GM23248 (cell line): ENCODE measurements around the gene NAV2. TPM values are rescaled to one million over a fixed set of nuclear protein-coding genes. Genes with fewer than 3 reads are reported as not detected.

ENCODE experiments used
- DNase-seq: peaks from one replicate; pipeline ENCODE4 v3.0.0-alpha.2; 2015
- H2AFZ ChIP-seq: fragments of 200-600 bp; sonication (generic); 2 replicates; pipeline ENCODE4 v1.6.1; 2016; ENCODE audit warnings: antibody characterized with exemption
- H3F3A ChIP-seq: fragments of 200-600 bp; sonication (generic); 2 replicates; pipeline ENCODE4 v1.6.1; 2016; ENCODE audit warnings: mild to moderate bottlenecking, antibody characterized with exemption, mixed run types; ENCODE audit not compliant: insufficient read depth
- H3K27ac ChIP-seq: fragments of 200-600 bp; sonication (generic); 2 replicates; pipeline ENCODE4 v1.5.1; 2016; ENCODE audit warnings: mild to moderate bottlenecking
- H3K27me3 ChIP-seq: fragments of 200-600 bp; sonication (generic); replicated peaks from 2 replicates; pipeline ENCODE4 v1.6.1; 2016; ENCODE audit warnings: mild to moderate bottlenecking; ENCODE audit not compliant: insufficient read depth
- H3K36me3 ChIP-seq: fragments of 200-600 bp; sonication (generic); 2 replicates; pipeline ENCODE4 v1.6.1; 2016; ENCODE audit warnings: low read depth, mild to moderate bottlenecking
- H3K4me1 ChIP-seq: fragments of 200-600 bp; sonication (generic); 2 replicates; pipeline ENCODE4 v1.6.1; 2016; ENCODE audit warnings: mild to moderate bottlenecking; ENCODE audit not compliant: insufficient read depth
- H3K4me2 ChIP-seq: fragments of 200-600 bp; sonication (generic); one replicate; pipeline ENCODE4 v1.6.1; 2016; ENCODE audit warnings: mild to moderate bottlenecking; ENCODE audit not compliant: unreplicated experiment
- H3K4me3 ChIP-seq: fragments of 200-600 bp; sonication (generic); 2 replicates; pipeline ENCODE4 v1.5.1; 2016; ENCODE audit warnings: mild to moderate bottlenecking
- H3K79me2 ChIP-seq: fragments of 200-600 bp; sonication (generic); 2 replicates; pipeline ENCODE4 v1.6.1; 2016; ENCODE audit warnings: mild to moderate bottlenecking; ENCODE audit not compliant: insufficient read depth
- H3K9ac ChIP-seq: fragments of 200-600 bp; sonication (generic); 2 replicates; pipeline ENCODE4 v1.6.1; 2016; ENCODE audit warnings: mild to moderate bottlenecking
- H3K9me2 ChIP-seq: fragments of 200-600 bp; sonication (generic); 2 replicates; pipeline ENCODE4 v1.6.1; 2016; ENCODE audit warnings: mixed run types, mild to moderate bottlenecking, moderate library complexity; ENCODE audit not compliant: insufficient read depth
- H3K9me3 ChIP-seq: fragments of 200-600 bp; sonication (generic); one replicate; pipeline ENCODE4 v1.6.1; 2017; ENCODE audit warnings: low read depth
- H4K20me1 ChIP-seq: fragments of 200-600 bp; sonication (generic); 2 replicates; pipeline ENCODE4 v1.6.0; 2016; ENCODE audit not compliant: insufficient read depth
- EZH2 ChIP-seq: fragments of 200-600 bp; sonication (generic); IDR thresholded peaks from 2 replicates; pipeline ENCODE4 v1.6.1; 2018; ENCODE audit warnings: antibody characterized with exemption, mild to moderate bottlenecking; ENCODE audit not compliant: insufficient read depth, poor library complexity, severe bottlenecking
- EZH2phosphoT487 ChIP-seq: fragments of 200-600 bp; sonication (generic); IDR thresholded peaks from 2 replicates; pipeline ENCODE4 v1.6.1; 2018; ENCODE audit warnings: antibody characterized with exemption, moderate library complexity, mild to moderate bottlenecking, low read depth; ENCODE audit not compliant: insufficient read depth
- WGBS, 2 experiments: methylation state at CpG; one replicate each; pipeline ENCODE4 v1.1.6; 2015 to 2017; ENCODE audit warnings: low lambda C conversion rate in 2 of 2, low coverage in 1 of 2; ENCODE audit errors: missing lambda C conversion rate in 2 of 2; 5-methylcytosine and 5-hydroxymethylcytosine counted together
- in situ Hi-C: fragments of 300-500 bp; cut with MboI; formaldehyde crosslinking; loops from 2 replicates; pipeline ENCODE4 v1.15.0; 2020
- polyA plus RNA-seq: library from polyadenylated mRNA; unstranded; fragments of >200 nt; fragmentation: Nextera tagmentation; extraction: Ambion mirVana; gene quantifications from 2 replicates; pipeline ENCODE4 v1.2.1, GENCODE V29; 2016
- total RNA-seq: library from RNA; depleted of rRNA; stranded (reverse); fragments of >200 nt; shearing (Covaris generic); gene quantifications from 2 replicates; pipeline ENCODE4 v1.2.3, GENCODE V29; 2014

The NAV2 gene
- total and polyA plus RNA-seq, 2 experiments from 2014 or later = 5.7 to 11.9 TPM

- TF ChIP-seq EZH2 (no peak), EZH2phosphoT487 (0 out of 2 replicates have a peak, but pooled peaks have one; percentile 54)
- in situ Hi-C loops = no loop called here
- H3K4me2 ChIP-seq = peak overlapping the region; percentile 53
- H3K79me2 ChIP-seq = peaks cover 55% of the 10 kb centered on the region
- no peaks in the 10 kb centered on the region for H3K9me2 ChIP-seq
- peak overlapping the region; percentile 70 for H3K9ac ChIP-seq
- H4K20me1 ChIP-seq = no peaks in the 10 kb centered on the region
- H3K9me3 ChIP-seq = no peaks in the 10 kb centered on the region
- H3K4me1 ChIP-seq = peaks cover 17% of the 10 kb centered on the region
- H3F3A ChIP-seq = peaks cover 37% of the 10 kb centered on the region
- DNase-seq = peak; percentile 90
- WGBS, 2 experiments = 69 to 78% methylated on average over 4 of the region's 4 CpGs
- no peak overlapping the region for H2AFZ ChIP-seq
- no peaks in the 10 kb centered on the region for H3K27me3 ChIP-seq
- peak overlapping the region; percentile 92 for H3K27ac ChIP-seq
- H3K4me3 ChIP-seq = no peak overlapping the region
- H3K36me3 ChIP-seq = peaks cover 6% of the 10 kb centered on the region; the same call in 1 of the 2 replicates
These were observed 250.2 kb downstream of the NAV2 start for GRCh38 chr11:19962801-19963175.

GRCh38 chr11:19963697-19964387, 251.2 kb downstream of the NAV2 start:
- peak overlapping the region; percentile 92; the same call in 1 of the 2 replicates for H3K27ac ChIP-seq
- no peaks in the 10 kb centered on the region for H3K9me2 ChIP-seq
- TF ChIP-seq EZH2 = no peak
- TF ChIP-seq EZH2phosphoT487 = no peak
- peaks cover 37% of the 10 kb centered on the region for H3F3A ChIP-seq
- peak overlapping the region; percentile 4 for H3K4me2 ChIP-seq
- no peak for DNase-seq
- peaks cover 17% of the 10 kb centered on the region for H3K4me1 ChIP-seq
- H2AFZ ChIP-seq = no peak overlapping the region
- peaks cover 54% of the 10 kb centered on the region for H3K79me2 ChIP-seq
- H3K9me3 ChIP-seq = no peaks in the 10 kb centered on the region
- H3K27me3 ChIP-seq = no peaks in the 10 kb centered on the region
- peaks cover 6% of the 10 kb centered on the region; the same call in 1 of the 2 replicates for H3K36me3 ChIP-seq
- no peak overlapping the region for H3K9ac ChIP-seq
- H3K4me3 ChIP-seq = no peak overlapping the region
- in situ Hi-C loops = no loop called here
- H4K20me1 ChIP-seq = no peaks in the 10 kb centered on the region
- WGBS, 2 experiments = 91 to 95% methylated on average over 13 of the region's 13 CpGs

GRCh38 chr11:19966441-19966840, 253.8 kb downstream of the NAV2 start:
- no peak overlapping the region for H3K4me3 ChIP-seq
- H3K79me2 ChIP-seq = peaks cover 62% of the 10 kb centered on the region
- peaks cover 17% of the 10 kb centered on the region for H3K4me1 ChIP-seq
- peaks cover 33% of the 10 kb centered on the region for H3F3A ChIP-seq
- H3K27me3 ChIP-seq = no peaks in the 10 kb centered on the region
- no peak overlapping the region for H3K9ac ChIP-seq
- no peak overlapping the region for H3K4me2 ChIP-seq
- H3K9me3 ChIP-seq = no peaks in the 10 kb centered on the region
- 94 to 99% methylated on average over 4 of the region's 4 CpGs for WGBS, 2 experiments
- DNase-seq = no peak
- H3K9me2 ChIP-seq = no peaks in the 10 kb centered on the region
- H4K20me1 ChIP-seq = no peaks in the 10 kb centered on the region
- in situ Hi-C loops = no loop called here
- no peak overlapping the region for H3K27ac ChIP-seq
- peaks cover 6% of the 10 kb centered on the region; the same call in 1 of the 2 replicates for H3K36me3 ChIP-seq
- no peak for TF ChIP-seq EZH2
- TF ChIP-seq EZH2phosphoT487 = no peak
- H2AFZ ChIP-seq = no peak overlapping the region

GRCh38 chr11:19966927-19967326, 254.3 kb downstream of the NAV2 start:
- Histone ChIP-seq H3K4me2 (no peak overlapping the region), H3K27ac (no peak overlapping the region), H3K9me3 (no peaks in the 10 kb centered on the region), H3K9ac (no peak overlapping the region), H4K20me1 (no peaks in the 10 kb centered on the region), H3K27me3 (no peaks in the 10 kb centered on the region), H3K4me1 (peaks cover 17% of the 10 kb centered on the region), H3K9me2 (no peaks in the 10 kb centered on the region), H3F3A (peaks cover 28% of the 10 kb centered on the region), H3K79me2 (peaks cover 63% of the 10 kb centered on the region), H3K36me3 (peaks cover 7% of the 10 kb centered on the region; the same call in 1 of the 2 replicates), H3K4me3 (no peak overlapping the region), H2AFZ (no peak overlapping the region)
- TF ChIP-seq EZH2phosphoT487 (no peak), EZH2 (no peak)
- in situ Hi-C loops = no loop called here
- DNase-seq = no peak
- WGBS, 2 experiments = 89 to 97% methylated on average over 4 of the region's 4 CpGs
